HG03095 (cell line): ENCODE data around the gene ZNF470.

Experiments
- ATAC-seq: cut with Tn5 transposase; IDR thresholded peaks from one replicate; pipeline ENCODE4 v1.9.1; 2021; ENCODE audit warnings: moderate library complexity; ENCODE audit not compliant: unreplicated experiment

The ZNF470 gene

GRCh38 chr19:56608274-56608964 lies 41.2 kb downstream of the ZNF470 start:
- no peak for ATAC-seq

GRCh38 chr19:56611288-56611687 lies 44.0 kb downstream of the ZNF470 start:
- ATAC-seq, result no peak

- no peak for ATAC-seq
Observed at GRCh38 chr19:56612737-56613136, 45.5 kb downstream of the ZNF470 start.

- no peak for ATAC-seq
Observed at GRCh38 chr19:56613639-56614038, 46.4 kb downstream of the ZNF470 start.

- ATAC-seq, result no peak
Observed at GRCh38 chr19:56617531-56617930, 50.3 kb downstream of the ZNF470 start.

- ATAC-seq, result no peak
Observed at GRCh38 chr19:56619121-56619520, 51.9 kb downstream of the ZNF470 start.

- ATAC-seq, result no peak
Observed at GRCh38 chr19:56622374-56622773, 55.1 kb downstream of the ZNF470 start.

- no peak for ATAC-seq
Observed at GRCh38 chr19:56623006-56623405, 55.7 kb downstream of the ZNF470 start.

GRCh38 chr19:56625708-56626107 lies 58.4 kb downstream of the ZNF470 start:
- no peak for ATAC-seq

- no peak for ATAC-seq
Observed at GRCh38 chr19:56633021-56633420, 65.8 kb downstream of the ZNF470 start.

GRCh38 chr19:56637976-56638555 lies 70.8 kb downstream of the ZNF470 start:
- ATAC-seq, result no peak
